H9 (cell line): ENCODE data around the gene CAPN12. TPM values are rescaled to one million over a fixed set of nuclear protein-coding genes. Genes with fewer than 3 reads are reported as not detected.

Source experiments
- DNase-seq: peaks from one replicate; pipeline ENCODE4 v3.0.0-alpha.2; 2017
- H2AFZ ChIP-seq: one replicate; pipeline ENCODE4 v1.6.1; 2013; ENCODE audit warnings: mild to moderate bottlenecking, low read length, control low read depth, moderate library complexity
- H2AK5ac ChIP-seq: 2 replicates; pipeline ENCODE4 v1.6.1; 2013; ENCODE audit warnings: low read length, control low read depth, mixed read lengths; ENCODE audit not compliant: insufficient read length
- H2BK120ac ChIP-seq: one replicate; pipeline ENCODE4 v1.6.1; 2013; ENCODE audit warnings: low read depth, mild to moderate bottlenecking, low read length, control low read depth, inconsistent platforms; ENCODE audit not compliant: poor library complexity, severe bottlenecking
- H2BK12ac ChIP-seq: 2 replicates; pipeline ENCODE4 v1.6.1; 2013; ENCODE audit warnings: low read length, control low read depth, mixed read lengths, low read depth; ENCODE audit not compliant: insufficient read length
- H2BK15ac ChIP-seq: 2 replicates; pipeline ENCODE4 v1.6.1; 2013; ENCODE audit warnings: low read depth, low read length, control low read depth
- H2BK20ac ChIP-seq: one replicate; pipeline ENCODE4 v1.6.1; 2013; ENCODE audit warnings: low read depth, mild to moderate bottlenecking, low read length, control low read depth, inconsistent platforms; ENCODE audit not compliant: poor library complexity, severe bottlenecking
- H2BK5ac ChIP-seq: 2 replicates; pipeline ENCODE4 v1.6.1; 2013; ENCODE audit warnings: low read length, control low read depth, mixed read lengths; ENCODE audit not compliant: insufficient read length
- H3K14ac ChIP-seq: 2 replicates; pipeline ENCODE4 v1.6.1; 2013; ENCODE audit warnings: low read length, control low read depth; ENCODE audit not compliant: insufficient read depth
- H3K18ac ChIP-seq: 2 replicates; pipeline ENCODE4 v1.6.1; 2013; ENCODE audit warnings: low read depth, mild to moderate bottlenecking, mixed read lengths, low read length, control low read depth; ENCODE audit not compliant: insufficient read length
- H3K23ac ChIP-seq: 2 replicates; pipeline ENCODE4 v1.6.1; 2013; ENCODE audit warnings: low read length, control low read depth, mixed read lengths, low read depth; ENCODE audit not compliant: insufficient read length
- H3K23me2 ChIP-seq: 2 replicates; pipeline ENCODE4 v1.6.1; 2013; ENCODE audit warnings: low read depth, mild to moderate bottlenecking, mixed read lengths, low read length, control low read depth; ENCODE audit not compliant: insufficient read length, poor library complexity, severe bottlenecking
- H3K27ac ChIP-seq: 2 replicates; pipeline ENCODE4 v1.5.1; 2013; ENCODE audit warnings: low read length, control low read depth, mixed read lengths, low read depth; ENCODE audit not compliant: insufficient read length
- H3K27me3 ChIP-seq: 2 replicates; pipeline ENCODE4 v1.6.1; 2013; ENCODE audit warnings: low read length, control low read depth, inconsistent platforms; ENCODE audit not compliant: insufficient read depth
- H3K4ac ChIP-seq: 2 replicates; pipeline ENCODE4 v1.6.1; 2013; ENCODE audit warnings: low read depth, mild to moderate bottlenecking, control low read depth, inconsistent platforms, low read length, moderate library complexity
- H3K4me1 ChIP-seq: 2 replicates; pipeline ENCODE4 v1.6.1; 2013; ENCODE audit warnings: low read length, control low read depth, inconsistent platforms; ENCODE audit not compliant: insufficient read depth
- H3K4me2 ChIP-seq: 2 replicates; pipeline ENCODE4 v1.6.1; 2013; ENCODE audit warnings: low read length, control low read depth, mixed read lengths; ENCODE audit not compliant: insufficient read length, insufficient read depth
- H3K56ac ChIP-seq: 2 replicates; pipeline ENCODE4 v1.6.1; 2013; ENCODE audit warnings: low read depth, mild to moderate bottlenecking, mixed read lengths, low read length, control low read depth; ENCODE audit not compliant: insufficient read length
- H3K79me1 ChIP-seq: 2 replicates; pipeline ENCODE4 v1.6.1; 2013; ENCODE audit warnings: low read depth, mild to moderate bottlenecking, moderate library complexity, low read length, control low read depth, inconsistent platforms; ENCODE audit not compliant: insufficient read depth, poor library complexity, severe bottlenecking
- H3K79me2 ChIP-seq: 2 replicates; pipeline ENCODE4 v1.6.1; 2013; ENCODE audit warnings: low read length, control low read depth, inconsistent platforms; ENCODE audit not compliant: insufficient read depth
- H3K9ac ChIP-seq: 2 replicates; pipeline ENCODE4 v1.6.1; 2013; ENCODE audit warnings: low read length, control low read depth, mixed read lengths; ENCODE audit not compliant: insufficient read length; ENCODE audit errors: extremely low read depth
- H3K9me3 ChIP-seq: one replicate; pipeline ENCODE4 v1.6.1; 2013; ENCODE audit warnings: low read depth, low read length, inconsistent platforms; ENCODE audit not compliant: control insufficient read depth
- H3T11ph ChIP-seq: one replicate; pipeline ENCODE4 v1.6.1; 2013; ENCODE audit warnings: mild to moderate bottlenecking, low read length, control low read depth, inconsistent platforms
- H4K20me1 ChIP-seq: one replicate; pipeline ENCODE4 v1.6.1; 2013; ENCODE audit not compliant: control insufficient read depth, insufficient read length, insufficient read depth
- H4K5ac ChIP-seq: 2 replicates; pipeline ENCODE4 v1.6.1; 2013; ENCODE audit warnings: low read depth, mild to moderate bottlenecking, mixed read lengths, low read length, control low read depth; ENCODE audit not compliant: insufficient read length
- H4K8ac ChIP-seq: replicated peaks from 2 replicates; pipeline ENCODE4 v1.6.1; 2013; ENCODE audit warnings: low read length, control low read depth, mixed read lengths, low read depth; ENCODE audit not compliant: insufficient read length
- H4K91ac ChIP-seq: 2 replicates; pipeline ENCODE4 v1.6.1; 2013; ENCODE audit warnings: low read depth, mild to moderate bottlenecking, moderate library complexity, mixed read lengths, low read length, control low read depth; ENCODE audit not compliant: insufficient read length
- H3K27ac Mint-ChIP-seq, 3 experiments: 2 replicates in 2 of 3; 3 replicates in 1 of 3; pipeline ENCODE4 v1.8.0; 2020 to 2021; ENCODE audit warnings: mixed read lengths in 3 of 3, mild to moderate bottlenecking in 1 of 3, moderate library complexity in 1 of 3
- H3K27me3 Mint-ChIP-seq: 2 replicates; pipeline ENCODE4 v1.8.0; 2021; ENCODE audit warnings: low read depth, mild to moderate bottlenecking, moderate library complexity, mixed read lengths
- H3K36me3 Mint-ChIP-seq, 3 experiments: 2 replicates in 2 of 3; 3 replicates in 1 of 3; pipeline ENCODE4 v1.8.0; 2020 to 2021; ENCODE audit warnings: low read depth in 3 of 3, mixed read lengths in 3 of 3; ENCODE audit not compliant: insufficient read depth in 1 of 3
- H3K4me1 Mint-ChIP-seq, 2 experiments: 2 replicates each; pipeline ENCODE4 v1.8.0; 2020; ENCODE audit warnings: mixed read lengths in 2 of 2
- H3K4me3 Mint-ChIP-seq, 2 experiments: 2 replicates in 1 of 2; 3 replicates in 1 of 2; pipeline ENCODE4 v1.8.0; 2020 to 2021; ENCODE audit warnings: mild to moderate bottlenecking in 2 of 2, mixed read lengths in 2 of 2, moderate library complexity in 1 of 2
- H3K9me3 Mint-ChIP-seq, 2 experiments: 2 replicates in 1 of 2; 3 replicates in 1 of 2; pipeline ENCODE4 v1.8.0; 2020; ENCODE audit warnings: mild to moderate bottlenecking in 2 of 2, mixed read lengths in 2 of 2, moderate library complexity in 1 of 2
- WGBS: extraction: QIAGEN DNeasy Blood & Tissue Kit; methylation state at CpG from one replicate; pipeline ENCODE4 v1.1.7; 2013; ENCODE audit warnings: missing lambda C conversion rate, low lambda C conversion rate, mixed read lengths; ENCODE audit not compliant: insufficient read length; ENCODE audit errors: extremely low coverage; 5-methylcytosine and 5-hydroxymethylcytosine counted together
- total RNA-seq: library from RNA; stranded (reverse); gene quantifications from 2 replicates; pipeline ENCODE4 v1.2.1, GENCODE V29; 2021
- TF ChIP-seq, protein P1 (sequence below): fragments of 200-600 bp; sonication (generic); conservative IDR thresholded peaks from 3 replicates; pipeline ENCODE4 v1.8.0; 2021; ENCODE audit warnings: antibody characterized with exemption, mild to moderate bottlenecking

CAPN12 gene
- total RNA-seq, 1 experiment from 2014 or later, result 10.5 TPM

DNA sequence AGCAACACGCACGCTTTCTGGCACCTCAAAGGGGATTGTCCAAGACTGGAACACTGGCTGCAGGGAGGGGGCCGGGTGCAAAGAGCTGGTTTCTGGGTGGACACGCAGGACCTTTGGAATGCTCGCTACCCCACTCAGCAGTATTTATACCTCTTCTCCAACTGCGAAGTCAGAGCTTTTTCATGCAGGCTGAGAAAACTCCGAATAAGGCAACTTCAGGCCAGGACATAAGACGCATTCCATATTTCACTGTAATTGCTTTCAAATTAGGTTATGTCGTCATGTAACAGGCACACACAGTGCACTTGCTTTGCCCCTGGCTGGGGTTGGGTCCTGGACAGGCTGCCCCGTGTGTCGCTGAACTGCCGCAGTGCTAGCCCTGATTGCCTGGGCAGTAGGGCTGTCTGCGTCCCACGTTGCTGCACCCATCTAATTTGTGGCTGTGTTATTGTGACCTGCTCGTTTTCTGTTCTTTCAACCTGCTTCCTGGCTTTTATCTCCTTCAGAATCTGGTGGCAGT lies 52.3 kb downstream of the CAPN12 start:
- no CpG with 5 or more reads among the region's 15 CpGs for WGBS
- Histone ChIP-seq H3K4me2 (no peak overlapping the region), H3K4me1 (peaks cover 14% of the 10 kb centered on the region; the same call in 1 of the 2 replicates), H3K27ac (no peak overlapping the region), H3K4ac (no peak overlapping the region; the same call in 1 of the 2 replicates), H3K27me3 (no peaks in the 10 kb centered on the region), H2BK20ac (no peak overlapping the region), H2BK15ac (no peak overlapping the region), H2AFZ (no peak overlapping the region), H3K14ac (peak overlapping the region; percentile 38; the same call in 1 of the 2 replicates), H4K8ac (no peak overlapping the region), H4K91ac (peak overlapping the region; percentile 46), H4K5ac (no peak overlapping the region), H3K9ac (no peak overlapping the region), H4K20me1 (no peaks in the 10 kb centered on the region), H2BK120ac (no peak overlapping the region), H2AK5ac (no peak overlapping the region), H3K79me1 (peaks cover 5% of the 10 kb centered on the region), H3K23ac (no peak overlapping the region), H3K56ac (no peak overlapping the region), H3K79me2 (peaks cover 33% of the 10 kb centered on the region; the same call in 1 of the 2 replicates), H3T11ph (no peak overlapping the region), H3K9me3 (no peaks in the 10 kb centered on the region), H2BK12ac (no peak overlapping the region), H2BK5ac (no peak overlapping the region), H3K18ac (no peak overlapping the region), H3K23me2 (no peaks in the 10 kb centered on the region)
- H3K36me3 Mint-ChIP-seq, result peaks cover 13 to 39% (median 34%) of the 10 kb centered on the region in 3 experiments; a peak in 6 of 7 replicates
- no peaks in the 10 kb centered on the region; a peak in 1 of 5 replicates for H3K9me3 Mint-ChIP-seq
- TF ChIP-seq, protein P1, sequence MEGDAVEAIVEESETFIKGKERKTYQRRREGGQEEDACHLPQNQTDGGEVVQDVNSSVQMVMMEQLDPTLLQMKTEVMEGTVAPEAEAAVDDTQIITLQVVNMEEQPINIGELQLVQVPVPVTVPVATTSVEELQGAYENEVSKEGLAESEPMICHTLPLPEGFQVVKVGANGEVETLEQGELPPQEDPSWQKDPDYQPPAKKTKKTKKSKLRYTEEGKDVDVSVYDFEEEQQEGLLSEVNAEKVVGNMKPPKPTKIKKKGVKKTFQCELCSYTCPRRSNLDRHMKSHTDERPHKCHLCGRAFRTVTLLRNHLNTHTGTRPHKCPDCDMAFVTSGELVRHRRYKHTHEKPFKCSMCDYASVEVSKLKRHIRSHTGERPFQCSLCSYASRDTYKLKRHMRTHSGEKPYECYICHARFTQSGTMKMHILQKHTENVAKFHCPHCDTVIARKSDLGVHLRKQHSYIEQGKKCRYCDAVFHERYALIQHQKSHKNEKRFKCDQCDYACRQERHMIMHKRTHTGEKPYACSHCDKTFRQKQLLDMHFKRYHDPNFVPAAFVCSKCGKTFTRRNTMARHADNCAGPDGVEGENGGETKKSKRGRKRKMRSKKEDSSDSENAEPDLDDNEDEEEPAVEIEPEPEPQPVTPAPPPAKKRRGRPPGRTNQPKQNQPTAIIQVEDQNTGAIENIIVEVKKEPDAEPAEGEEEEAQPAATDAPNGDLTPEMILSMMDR, result no peak
- DNase-seq, result no peak
- H3K4me1 Mint-ChIP-seq, result peaks cover 42 to 59% of the 10 kb centered on the region in 2 experiments
- no peak overlapping the region for H3K4me3 Mint-ChIP-seq
- H3K27me3 Mint-ChIP-seq, result no peaks in the 10 kb centered on the region; the same call in 1 of the 2 replicates
- H3K27ac Mint-ChIP-seq, result peak overlapping the region; percentile 95 to 97 (median 96)
